ENCODE results near the gene FRMD5.
"Not testable (repeated sequence)": the region's sequence is repeated elsewhere in the genome, so short reads cannot be mapped to it uniquely, and the experiment has no call there.

The FRMD5 gene

GRCh38 chr15:44195151-44195740 lies at the start of gene FRMD5:
TSS of gene FRMD5 (minus strand) at chr15:44195271.
- peak; percentile 94 for DNase-seq (ENCODE audit: low spot score)
- TF ChIP-seq, protein P1, sequence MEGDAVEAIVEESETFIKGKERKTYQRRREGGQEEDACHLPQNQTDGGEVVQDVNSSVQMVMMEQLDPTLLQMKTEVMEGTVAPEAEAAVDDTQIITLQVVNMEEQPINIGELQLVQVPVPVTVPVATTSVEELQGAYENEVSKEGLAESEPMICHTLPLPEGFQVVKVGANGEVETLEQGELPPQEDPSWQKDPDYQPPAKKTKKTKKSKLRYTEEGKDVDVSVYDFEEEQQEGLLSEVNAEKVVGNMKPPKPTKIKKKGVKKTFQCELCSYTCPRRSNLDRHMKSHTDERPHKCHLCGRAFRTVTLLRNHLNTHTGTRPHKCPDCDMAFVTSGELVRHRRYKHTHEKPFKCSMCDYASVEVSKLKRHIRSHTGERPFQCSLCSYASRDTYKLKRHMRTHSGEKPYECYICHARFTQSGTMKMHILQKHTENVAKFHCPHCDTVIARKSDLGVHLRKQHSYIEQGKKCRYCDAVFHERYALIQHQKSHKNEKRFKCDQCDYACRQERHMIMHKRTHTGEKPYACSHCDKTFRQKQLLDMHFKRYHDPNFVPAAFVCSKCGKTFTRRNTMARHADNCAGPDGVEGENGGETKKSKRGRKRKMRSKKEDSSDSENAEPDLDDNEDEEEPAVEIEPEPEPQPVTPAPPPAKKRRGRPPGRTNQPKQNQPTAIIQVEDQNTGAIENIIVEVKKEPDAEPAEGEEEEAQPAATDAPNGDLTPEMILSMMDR (IDR thresholded peaks at IDR 0.05; ENCODE audit: borderline replicate concordance, control extremely low read depth, extremely low read depth, insufficient read depth, missing control alignments) = no peak
- in situ Hi-C loops (cut with MboI; ENCODE audit: low sequenced_read_pairs, unreplicated experiment) = no loop called here

GRCh38 chr15:44243829-44244228 lies 48.8 kb upstream of the FRMD5 start:
- in situ Hi-C loops (cut with MboI; ENCODE audit: low sequenced_read_pairs, unreplicated experiment) = no loop called here
- DNase-seq (ENCODE audit: low spot score) = no peak
- TF ChIP-seq, protein P1 (IDR thresholded peaks at IDR 0.05; ENCODE audit: borderline replicate concordance, control extremely low read depth, extremely low read depth, insufficient read depth, missing control alignments) = no peak

DNA sequence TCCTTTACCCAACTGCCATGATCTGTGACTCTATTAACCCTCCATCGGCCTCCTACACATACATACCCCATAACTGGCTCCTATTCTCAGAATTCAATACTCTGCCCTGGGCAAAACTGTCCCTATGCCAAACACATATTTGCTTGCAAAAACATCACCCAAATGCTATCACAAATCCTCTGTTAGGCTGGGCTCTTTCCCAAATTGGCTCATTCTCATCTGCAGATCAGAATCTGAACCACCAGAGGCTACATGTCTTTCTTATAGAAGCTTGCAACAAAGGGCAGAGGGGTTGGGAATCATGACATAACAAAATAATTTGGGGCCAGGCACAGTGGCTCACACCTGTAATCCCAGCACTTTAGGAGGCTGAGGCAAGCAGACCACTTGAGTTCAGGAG lies 48.1 kb upstream of the FRMD5 start:
- DNase-seq (ENCODE audit: low spot score) = no peak
- TF ChIP-seq, protein P1 (IDR thresholded peaks at IDR 0.05; ENCODE audit: borderline replicate concordance, control extremely low read depth, extremely low read depth, insufficient read depth, missing control alignments) = no peak
- in situ Hi-C loops (cut with MboI; ENCODE audit: low sequenced_read_pairs, unreplicated experiment) = no loop called here

- in situ Hi-C loops (cut with MboI; ENCODE audit: low sequenced_read_pairs, unreplicated experiment) = no loop called here
- DNase-seq (ENCODE audit: low spot score) = no peak
- TF ChIP-seq, protein P1 (IDR thresholded peaks at IDR 0.05; ENCODE audit: borderline replicate concordance, control extremely low read depth, extremely low read depth, insufficient read depth, missing control alignments) = no peak
These were observed 36.8 kb upstream of the FRMD5 start for GRCh38 chr15:44231842-44232241.

- in situ Hi-C loops (cut with MboI; ENCODE audit: low sequenced_read_pairs, unreplicated experiment); DNase-seq (ENCODE audit: low spot score): not testable (repeated sequence)
These were observed 34.2 kb upstream of the FRMD5 start for GRCh38 chr15:44229301-44229700.

DNA sequence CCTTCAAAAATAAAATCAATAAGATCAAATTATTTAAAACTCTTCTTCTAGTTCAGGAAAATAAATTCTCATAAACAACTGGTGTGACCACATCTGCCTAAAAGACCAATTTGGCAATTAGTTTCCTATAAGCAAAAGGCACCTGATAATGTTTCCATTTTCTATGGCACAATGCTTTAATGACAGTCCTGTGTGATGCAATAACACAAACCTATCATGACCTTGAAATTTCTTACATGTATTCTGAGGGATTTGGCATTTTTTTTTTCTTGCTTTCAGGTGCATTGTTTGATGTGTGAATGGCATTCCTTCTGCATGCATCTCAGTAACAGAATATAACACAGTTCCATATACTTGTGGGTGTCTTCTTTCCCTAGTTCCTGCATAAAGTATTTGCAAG lies 32.5 kb upstream of the FRMD5 start:
- TF ChIP-seq, protein P1 (IDR thresholded peaks at IDR 0.05; ENCODE audit: borderline replicate concordance, control extremely low read depth, extremely low read depth, insufficient read depth, missing control alignments) = no peak
- in situ Hi-C loops (cut with MboI; ENCODE audit: low sequenced_read_pairs, unreplicated experiment) = no loop called here
- DNase-seq (ENCODE audit: low spot score) = no peak

GRCh38 chr15:44227001-44227400 lies 31.9 kb upstream of the FRMD5 start:
- DNase-seq (ENCODE audit: low spot score); in situ Hi-C loops (cut with MboI; ENCODE audit: low sequenced_read_pairs, unreplicated experiment): not testable (repeated sequence)

DNA sequence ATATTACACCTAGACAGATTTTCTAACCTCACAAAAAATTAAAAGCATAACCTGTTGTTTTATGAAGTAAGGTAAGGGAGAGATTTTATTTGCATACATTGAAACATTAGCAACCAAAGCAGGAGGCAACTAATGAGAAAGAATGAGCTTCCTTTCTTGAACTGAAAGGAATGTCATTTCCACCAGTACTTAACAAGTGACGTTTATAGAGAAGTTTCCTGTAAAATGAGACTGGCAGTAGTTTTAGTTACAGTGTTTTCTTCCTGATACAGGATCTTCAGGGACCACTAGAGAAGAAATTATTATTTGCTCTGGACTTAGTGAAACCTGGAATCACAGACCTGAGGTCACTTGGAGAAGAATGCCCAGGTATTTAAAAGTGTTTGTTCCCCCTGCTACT lies 27.4 kb upstream of the FRMD5 start:
- in situ Hi-C loops (cut with MboI; ENCODE audit: low sequenced_read_pairs, unreplicated experiment) = loop anchor here (25.0 kb wide), 1 partner anchor 310 kb away; no protein-coding TSS in a partner anchor
- TF ChIP-seq, protein P1 (IDR thresholded peaks at IDR 0.05; ENCODE audit: borderline replicate concordance, control extremely low read depth, extremely low read depth, insufficient read depth, missing control alignments) = no peak
- no peak for DNase-seq (ENCODE audit: low spot score)

All from GM13976 (cell line).